B cell (primary cell): ENCODE measurements around the gene PDE4B. TPM values are rescaled to one million over a fixed set of nuclear protein-coding genes. Genes with fewer than 3 reads are reported as not detected.

Experiments
- ATAC-seq: fragments of 200-7000 bp; cut with Tn5 transposase; one replicate; pipeline ENCODE4 v1.10.0; 2021; ENCODE audit warnings: low read depth, mild to moderate bottlenecking, moderate number of reproducible peaks, moderate library complexity
- CTCF ChIA-PET: fragments of 350-600 bp; sonication (Branson Sonifier 250); formaldehyde crosslinking; loops from one replicate; lab custom pipeline; 2021; ENCODE audit warnings: antibody characterized with exemption, inconsistent platforms; lab: Charles Lee
- POLR2A ChIA-PET: fragments of 350-600 bp; sonication (Branson Sonifier 250); formaldehyde crosslinking; loops from one replicate; lab custom pipeline; 2021; ENCODE audit warnings: antibody characterized with exemption; lab: Charles Lee
- DNase-seq: peaks from one replicate; pipeline ENCODE4 v3.0.0; 2013
- H2AFZ ChIP-seq: 2 replicates; pipeline ENCODE4 v1.6.1; 2012; ENCODE audit warnings: mild to moderate bottlenecking, low read depth, low read length; ENCODE audit not compliant: insufficient read depth, poor library complexity, severe bottlenecking
- H3K27ac ChIP-seq, 2 donors: 1 replicate in 1 of 2; 2 replicates in 1 of 2; pipeline ENCODE4 v1.5.1; 2012 to 2013; ENCODE audit warnings: low read length in 2 of 2, mild to moderate bottlenecking in 2 of 2, moderate library complexity in 1 of 2
- H3K27me3 ChIP-seq, 4 experiments: fragments of 200-600 bp in 1 of 4; sonication (generic) in 1 of 4; replicated peaks in 1 of 4; 1 replicate in 2 of 4; 2 replicates in 2 of 4; pipeline versions ENCODE4 v1.6.1 to v1.7.0; 2013 to 2016; ENCODE audit warnings: low read length in 3 of 4, mild to moderate bottlenecking in 2 of 4, mixed read lengths in 1 of 4, moderate library complexity in 1 of 4; ENCODE audit not compliant: insufficient read depth in 4 of 4, control insufficient read depth in 3 of 4; ENCODE audit errors: control extremely low read depth in 1 of 4
- H3K36me3 ChIP-seq, 2 experiments: replicated peaks in 1 of 2; 1 replicate in 1 of 2; 2 replicates in 1 of 2; pipeline versions ENCODE4 v1.6.1 to v1.7.1; 2013; ENCODE audit warnings: low read length in 1 of 2; ENCODE audit not compliant: insufficient read depth in 2 of 2, control insufficient read depth in 1 of 2; ENCODE audit errors: control extremely low read depth in 1 of 2, extremely low read depth in 1 of 2
- H3K4me1 ChIP-seq, 2 donors: fragments of 200-600 bp in 1 of 2; sonication (generic) in 1 of 2; 1 replicate in 1 of 2; 2 replicates in 1 of 2; pipeline versions ENCODE4 v1.5.1 to v1.6.1; 2013 to 2017; ENCODE audit warnings: low read length in 2 of 2; ENCODE audit not compliant: control insufficient read depth in 2 of 2, insufficient read depth in 2 of 2
- H3K4me2 ChIP-seq: replicated peaks from 2 replicates; pipeline ENCODE3; 2012; ENCODE audit warnings: mild to moderate bottlenecking, low read depth, low read length; ENCODE audit not compliant: poor library complexity, severe bottlenecking
- H3K4me3 ChIP-seq, 5 experiments: fragments of 200-600 bp in 1 of 5; sonication (generic) in 1 of 5; 1 replicate in 3 of 5; 2 replicates in 2 of 5; pipeline versions ENCODE4 v1.5.1 to v1.7.0; 2011 to 2016; ENCODE audit warnings: low read length in 4 of 5, mild to moderate bottlenecking in 4 of 5, low read depth in 2 of 5, control low read depth in 1 of 5, moderate library complexity in 1 of 5; ENCODE audit not compliant: insufficient read depth in 1 of 5; ENCODE audit errors: control extremely low read depth in 1 of 5, extremely low read depth in 1 of 5
- H3K79me2 ChIP-seq: fragments of 200-600 bp; sonication (generic); one replicate; pipeline ENCODE4 v1.6.0; 2016; ENCODE audit warnings: low read length; ENCODE audit not compliant: control insufficient read depth, insufficient read depth
- H3K9ac ChIP-seq: fragments of 200-600 bp; sonication (generic); 2 replicates; pipeline ENCODE4 v1.6.1; 2017; ENCODE audit warnings: mild to moderate bottlenecking, low read length, moderate library complexity
- H3K9me3 ChIP-seq, 3 donors: one replicate each; pipeline versions ENCODE4 v1.6.1 to v1.7.1; 2013; ENCODE audit warnings: low read length in 2 of 3; ENCODE audit not compliant: control insufficient read depth in 2 of 3, insufficient read depth in 1 of 3; ENCODE audit errors: control extremely low read depth in 1 of 3
- H4K20me1 ChIP-seq: 2 replicates; pipeline ENCODE4 v1.6.0; 2012; ENCODE audit warnings: mild to moderate bottlenecking, low read length; ENCODE audit not compliant: insufficient read depth, control insufficient read depth, poor library complexity, severe bottlenecking
- H3K27ac Mint-ChIP-seq: one replicate; pipeline ENCODE4 v1.8.0; 2021; ENCODE audit warnings: mixed read lengths
- H3K27me3 Mint-ChIP-seq: one replicate; pipeline ENCODE4 v1.8.0; 2021; ENCODE audit warnings: mixed read lengths
- H3K4me1 Mint-ChIP-seq: one replicate; pipeline ENCODE4 v1.8.0; 2021; ENCODE audit warnings: mixed read lengths
- H3K4me3 Mint-ChIP-seq: one replicate; pipeline ENCODE4 v1.8.0; 2021; ENCODE audit warnings: mixed read lengths
- H3K9me3 Mint-ChIP-seq: one replicate; pipeline ENCODE4 v1.8.0; 2022; ENCODE audit warnings: mixed read lengths; ENCODE audit not compliant: insufficient read depth
- CTCF ChIP-seq: fragments of 200-600 bp; IDR thresholded peaks from one replicate; pipeline ENCODE4 v1.8.0; 2022; ENCODE audit warnings: antibody characterized with exemption, mild to moderate bottlenecking
- EZH2 ChIP-seq: IDR thresholded peaks from 2 replicates; pipeline ENCODE4 v1.6.1; 2012; ENCODE audit warnings: borderline replicate concordance, low read depth, mild to moderate bottlenecking, moderate library complexity, low read length; ENCODE audit not compliant: insufficient read depth, poor library complexity, severe bottlenecking
- WGBS: methylation state at CpG from one replicate; pipeline ENCODE4 v1.1.5; 2013; ENCODE audit warnings: missing lambda C conversion rate; ENCODE audit not compliant: insufficient coverage; 5-methylcytosine and 5-hydroxymethylcytosine counted together
- intact Hi-C: fragments of 100-400 bp; cut with micrococcal nuclease; formaldehyde crosslinking; loops from one replicate; pipeline ENCODE4 v1.10.0; 2022
- polyA plus RNA-seq: library from polyadenylated mRNA; depleted of rRNA; stranded (reverse); fragments of >200 nt; gene quantifications from 2 replicates; pipeline ENCODE4 v1.2.3, GENCODE V29; 2012
- total RNA-seq, 2 donors: library from RNA; stranded (reverse); fragments of 120-200 nt in 1 of 2; gene quantifications; 1 replicate in 1 of 2; 2 replicates in 1 of 2; pipeline versions ENCODE4 v1.2.3 to v1.2.4, GENCODE V29; 2013 to 2022

The PDE4B gene
- total and polyA plus RNA-seq, 2 donors (not counting 1 experiment from before 2014, with no cell fraction given): 63.7 to 242 TPM

- H3K4me1 ChIP-seq: no peaks in the 10 kb centered on the region
- WGBS: no CpG with 5 or more reads among the region's 1 CpG
- H3K27me3 ChIP-seq: peaks cover 0 to 4% (median 0%) of the 10 kb centered on the region in 4 experiments
- no peak for ATAC-seq
- no peak overlapping the region for H3K4me3 ChIP-seq
- no peak overlapping the region for H2AFZ ChIP-seq
- intact Hi-C loops: no loop called here
- Mint-ChIP-seq H3K4me3 (no peak overlapping the region), H3K4me1 (no peaks in the 10 kb centered on the region), H3K27me3 (no peaks in the 10 kb centered on the region), H3K9me3 (peaks cover 2% of the 10 kb centered on the region), H3K27ac (no peak overlapping the region)
- H3K36me3 ChIP-seq: no peaks in the 10 kb centered on the region
- H3K27ac ChIP-seq: no peak overlapping the region
- H3K9ac ChIP-seq: no peak overlapping the region
- CTCF ChIA-PET: no interaction called here
- H4K20me1 ChIP-seq: no peaks in the 10 kb centered on the region
- POLR2A ChIA-PET: no interaction called here
- TF ChIP-seq CTCF (no peak), EZH2 (no peak)
- H3K4me2 ChIP-seq: no peak overlapping the region
- H3K79me2 ChIP-seq: no peaks in the 10 kb centered on the region
- peaks cover 0 to 2% (median 0%) of the 10 kb centered on the region in 3 donors for H3K9me3 ChIP-seq
- no peak for DNase-seq
Measured at GRCh38 chr1:65942476-65942875, 149.8 kb downstream of the PDE4B start.

- ATAC-seq (no peak), DNase-seq (no peak)
- WGBS: 63% methylated on average over 1 of the region's 1 CpG
- POLR2A ChIA-PET: no interaction called here
- no peaks in the 10 kb centered on the region for H3K36me3 ChIP-seq
- Mint-ChIP-seq H3K9me3 (peaks cover 2% of the 10 kb centered on the region), H3K27me3 (peaks cover 3% of the 10 kb centered on the region), H3K4me1 (no peaks in the 10 kb centered on the region), H3K27ac (no peak overlapping the region), H3K4me3 (no peak overlapping the region)
- no peaks in the 10 kb centered on the region for H3K79me2 ChIP-seq
- no peak overlapping the region for H3K4me3 ChIP-seq
- no peaks in the 10 kb centered on the region for H4K20me1 ChIP-seq
- no peak overlapping the region for H3K27ac ChIP-seq
- intact Hi-C loops: no loop called here
- CTCF ChIA-PET: no interaction called here
- H3K27me3 ChIP-seq: peaks cover 0 to 4% (median 0%) of the 10 kb centered on the region in 4 experiments
- no peak overlapping the region for H2AFZ ChIP-seq
- H3K9me3 ChIP-seq: peaks cover 0 to 2% (median 0%) of the 10 kb centered on the region in 3 donors
- H3K4me1 ChIP-seq: no peaks in the 10 kb centered on the region
- H3K4me2 ChIP-seq: no peak overlapping the region
- TF ChIP-seq CTCF: no peak
- no peak for TF ChIP-seq EZH2
- H3K9ac ChIP-seq: no peak overlapping the region
Measured at GRCh38 chr1:65946376-65946775, 153.7 kb downstream of the PDE4B start.
